Right lobe of liver (tissue), 4 donors: ENCODE data around the gene IFNAR1.

Experiments
- CTCF ChIP-seq, 4 donors: fragments of 200-600 bp in 3 of 4; fragments of 450-650 bp in 1 of 4; IDR thresholded peaks; one replicate each; pipeline versions ENCODE4 v1.5.1 to v1.8.0; 2016 to 2022; ENCODE audit warnings: antibody characterized with exemption in 4 of 4, mild to moderate bottlenecking in 2 of 4
- POLR2A ChIP-seq: fragments of 450-650 bp; IDR thresholded peaks from one replicate; pipeline ENCODE4 v1.6.1; 2017; ENCODE audit warnings: antibody characterized with exemption, mild to moderate bottlenecking
- donor health status: DM: no; HTN: no; CAD: no.
- donor health status: DM: no; HTN: no; CAD: no.
- donor health status: DM: no; HTN: yes; CAD: no.

GRCh38 chr21:33374450-33375096, 49.8 kb downstream of the IFNAR1 start:
- TF ChIP-seq CTCF (IDR thresholded peaks at IDR 0.05) (peak; percentile 65 to 76 (median 74)), POLR2A (no peak)
